ENCODE data around the gene ZNF420.
A peak's percentile ranks its signal among the peaks of the same experiment; 100 is the strongest.
"Not testable (repeated sequence)": the region's sequence is repeated elsewhere in the genome, so short reads cannot be mapped to it uniquely, and the experiment has no call there.

Gene ZNF420

DNA sequence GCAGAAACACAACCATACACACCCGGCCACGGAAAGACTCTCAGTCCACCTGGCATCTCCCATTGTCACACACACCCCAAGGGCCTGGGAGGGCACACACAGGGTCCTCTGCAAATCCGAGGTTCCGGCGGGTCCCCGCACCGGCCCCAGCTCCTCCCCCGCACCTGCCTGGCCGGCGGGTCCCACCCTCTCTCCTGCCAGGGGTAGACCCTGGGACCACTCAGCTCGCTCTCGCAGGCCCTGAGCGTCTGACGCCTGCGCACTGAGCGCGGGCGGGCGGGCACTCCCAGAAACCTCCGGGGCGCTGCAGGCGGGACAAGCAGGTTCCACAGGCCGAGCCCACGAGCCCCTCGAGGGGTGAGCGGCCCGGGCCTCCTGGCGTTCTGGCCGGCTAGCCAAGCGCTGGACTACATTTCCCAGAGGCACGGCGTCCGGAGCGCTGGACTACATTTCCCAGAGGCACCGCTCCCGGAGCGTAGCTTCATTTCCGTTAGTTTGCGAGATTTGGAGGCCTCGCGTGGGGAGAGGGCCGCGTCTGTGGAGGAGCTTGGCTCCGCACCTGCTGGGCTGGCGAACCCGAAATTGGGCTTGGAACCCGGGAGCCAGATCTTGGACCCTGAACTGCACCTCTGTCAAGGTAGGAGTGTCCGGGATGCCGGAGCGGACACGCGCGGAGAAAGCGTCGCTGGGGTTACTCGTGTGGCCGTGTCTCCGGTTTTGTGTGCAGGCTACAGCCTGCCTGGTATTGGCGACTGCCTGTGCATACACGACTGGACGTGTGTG is at the start of gene ZNF420:
Gene ZNF420, plus strand, starts transcription at position 500 of the 783 bp plus-strand sequence. CDS start 10,686 bp downstream, outside the sequence.
- DNase-seq = peak; percentile 95

DNA sequence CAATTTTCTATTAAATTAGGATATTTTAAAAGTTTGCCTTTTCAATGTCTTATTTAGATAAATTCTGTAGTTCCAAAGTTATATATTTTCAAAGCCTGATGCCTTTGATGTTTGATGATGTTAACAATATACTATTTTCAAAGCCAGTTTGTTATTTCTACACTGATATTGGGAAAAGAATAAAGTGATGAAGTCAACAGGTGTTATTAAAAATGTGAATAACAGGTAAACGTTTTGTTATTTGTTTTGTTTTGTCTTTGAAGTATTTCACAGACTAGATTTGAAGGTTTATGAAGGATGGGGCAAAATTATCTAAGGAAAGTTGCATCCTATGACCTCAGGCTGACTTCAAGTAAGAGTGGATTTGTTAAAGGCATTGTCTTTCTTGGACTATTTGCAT is 33.1 kb upstream of the ZNF420 start:
- DNase-seq = no peak

DNA sequence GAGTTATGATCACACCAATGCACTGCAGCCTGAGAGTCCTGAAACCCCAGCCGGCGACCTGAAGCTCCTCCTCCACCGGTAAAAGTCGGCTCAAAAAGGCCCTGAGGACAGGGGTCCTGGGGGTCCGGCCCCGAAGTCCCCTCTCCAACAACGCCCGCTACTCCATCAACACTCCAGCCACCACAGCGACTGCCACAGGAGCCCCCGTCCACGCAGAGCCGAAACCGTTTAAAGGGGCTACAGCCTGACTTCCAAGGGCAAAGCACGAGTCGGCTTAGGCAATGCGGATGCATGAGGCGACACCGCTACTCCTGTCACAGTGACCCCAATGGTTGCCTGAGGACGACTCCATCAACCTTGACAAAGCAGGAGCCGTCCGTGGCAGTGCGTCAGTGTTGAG is 22.9 kb upstream of the ZNF420 start:
- DNase-seq = no peak

DNA sequence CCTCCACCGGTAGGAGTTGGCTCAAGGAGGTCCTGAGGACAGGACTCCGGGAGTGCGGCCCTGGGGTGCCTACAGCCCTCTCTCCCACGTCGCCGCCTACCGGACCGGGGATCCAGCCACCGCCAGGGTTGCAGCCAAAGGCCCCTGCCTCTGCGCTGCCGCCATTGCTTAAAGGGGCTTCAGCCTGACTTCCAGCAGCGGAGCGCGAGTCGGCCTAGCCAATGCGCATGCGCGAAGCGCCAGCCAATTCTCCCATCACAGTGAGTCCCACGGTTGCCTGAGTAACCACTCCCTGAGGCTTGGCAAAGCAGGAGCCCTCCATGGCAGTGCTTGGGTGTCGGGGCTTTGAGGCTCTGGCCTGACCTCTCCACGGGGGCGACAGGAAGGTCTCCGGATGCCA is 21.5 kb upstream of the ZNF420 start:
- DNase-seq = no peak

DNA sequence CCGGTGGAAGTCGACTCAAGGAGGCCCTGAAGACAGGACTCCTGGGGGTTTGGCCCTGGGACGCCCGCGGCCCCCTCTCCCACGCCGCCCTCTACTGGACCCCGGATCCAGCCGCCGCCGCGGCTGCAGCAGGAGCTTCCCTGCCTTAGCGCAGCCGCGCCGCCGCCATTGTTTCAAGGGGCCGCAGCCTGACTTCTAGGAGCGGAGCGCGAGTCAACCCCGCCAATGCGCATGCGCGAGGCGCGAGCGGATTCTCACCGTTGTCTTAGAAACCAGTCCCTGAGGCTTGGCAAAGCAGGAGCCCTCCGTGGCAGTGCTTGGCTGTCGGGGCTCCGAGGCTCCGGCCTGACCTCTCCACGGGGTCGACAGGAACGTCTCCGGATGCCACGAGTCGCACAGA is 19.1 kb upstream of the ZNF420 start:
- DNase-seq = no peak

DNA sequence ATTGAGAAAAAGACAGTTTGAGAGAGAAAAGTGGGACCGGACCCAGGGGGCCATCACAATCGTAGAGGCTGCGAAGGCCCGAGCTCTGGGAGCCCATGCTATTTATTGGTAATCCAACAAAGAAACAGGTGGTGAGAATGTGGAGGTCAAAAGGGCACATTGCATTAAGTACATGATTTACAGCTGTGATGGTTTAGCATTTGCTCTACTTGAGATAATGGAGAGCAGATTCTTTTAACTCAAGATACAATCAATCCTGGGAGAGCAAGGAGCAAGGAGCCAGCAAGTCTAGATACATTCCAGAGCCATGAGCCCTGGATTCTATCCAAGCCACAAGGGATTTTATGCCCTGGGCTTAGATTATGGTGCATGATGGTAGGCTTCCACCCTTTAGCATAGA is 13.3 kb upstream of the ZNF420 start:
- DNase-seq = not testable (repeated sequence)

DNA sequence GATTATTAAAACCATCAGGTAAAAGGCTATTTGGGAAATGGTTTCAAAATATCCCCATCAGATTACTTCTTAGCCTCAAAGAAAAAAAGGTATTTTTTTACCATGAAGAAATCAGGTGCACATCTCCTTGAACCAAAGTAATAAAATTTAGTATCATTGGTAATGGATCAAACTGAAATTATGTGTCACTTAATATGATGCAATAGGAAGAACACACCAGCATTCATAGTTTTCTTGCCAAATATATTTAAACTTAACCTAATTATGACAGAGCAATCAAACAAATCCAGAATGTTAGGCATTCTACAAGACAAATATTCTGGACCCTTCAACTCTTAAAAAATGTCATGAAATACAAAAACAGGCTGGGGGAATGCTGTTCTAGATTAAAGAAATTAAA is 4.1 kb upstream of the ZNF420 start:
- no peak for DNase-seq

DNA sequence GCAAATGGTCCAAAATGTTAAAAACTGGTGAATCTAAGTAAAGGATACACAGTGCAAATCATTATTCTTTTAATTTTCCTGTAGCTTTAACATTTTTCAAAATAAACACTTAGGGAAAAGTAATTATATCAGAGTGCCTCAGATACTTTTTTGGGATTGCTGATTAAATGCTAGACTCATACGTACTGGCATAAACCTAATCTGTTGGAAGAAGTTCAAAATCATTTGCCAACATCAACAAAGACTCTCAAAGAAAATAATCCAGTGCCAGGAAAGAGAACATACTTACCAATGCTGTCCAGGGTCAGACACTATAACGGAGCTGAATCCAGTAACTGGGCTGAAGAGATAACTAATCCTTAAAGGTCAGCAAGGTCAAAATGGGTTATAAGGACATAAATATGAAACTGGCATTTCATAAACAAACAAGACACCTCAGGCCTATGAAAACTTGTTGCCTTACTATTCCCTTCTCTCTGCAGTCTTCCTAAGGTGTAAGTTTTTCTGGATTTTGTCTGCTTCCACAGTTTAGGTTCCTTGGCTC is 3.3 kb upstream of the ZNF420 start:
- no peak for DNase-seq

DNA sequence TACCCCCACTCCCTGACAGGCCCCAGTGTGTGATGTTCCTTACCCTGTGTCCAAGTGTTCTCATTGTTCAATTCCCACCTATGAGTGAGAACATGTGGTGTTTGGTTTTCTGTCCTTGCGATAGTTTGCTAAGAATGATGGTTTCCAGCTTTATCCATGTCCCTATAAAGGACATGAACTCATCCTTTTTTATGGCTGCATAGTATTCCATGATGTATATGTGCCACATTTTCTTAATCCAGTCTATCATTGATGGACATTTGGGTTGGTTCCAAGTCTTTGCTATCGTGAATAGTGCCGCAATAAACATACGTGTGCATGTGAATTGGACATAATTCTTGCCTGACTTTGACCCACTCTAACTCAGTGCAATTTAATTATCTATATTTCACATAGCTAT is 1.7 kb upstream of the ZNF420 start:
- not testable (repeated sequence) for DNase-seq

DNA sequence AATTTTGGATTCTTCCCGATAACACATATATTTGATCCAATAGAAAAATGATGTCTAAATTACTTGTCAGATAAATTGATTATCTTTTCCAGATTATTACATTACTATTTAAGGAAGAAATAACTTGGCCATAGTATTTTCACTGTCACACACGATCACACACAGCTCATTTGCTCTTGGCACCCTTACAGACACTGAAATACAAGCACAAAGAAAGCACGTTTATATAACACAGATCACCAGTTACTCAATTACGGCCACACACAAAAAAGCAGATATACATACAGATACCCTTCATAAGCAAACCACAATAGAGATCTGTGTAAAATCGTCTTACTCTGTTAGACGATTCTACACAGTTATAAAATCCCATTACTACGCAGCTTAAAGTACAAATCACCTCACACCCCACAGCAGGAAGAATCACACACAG is 716 bp upstream of the ZNF420 start:
- no peak for DNase-seq

DNA sequence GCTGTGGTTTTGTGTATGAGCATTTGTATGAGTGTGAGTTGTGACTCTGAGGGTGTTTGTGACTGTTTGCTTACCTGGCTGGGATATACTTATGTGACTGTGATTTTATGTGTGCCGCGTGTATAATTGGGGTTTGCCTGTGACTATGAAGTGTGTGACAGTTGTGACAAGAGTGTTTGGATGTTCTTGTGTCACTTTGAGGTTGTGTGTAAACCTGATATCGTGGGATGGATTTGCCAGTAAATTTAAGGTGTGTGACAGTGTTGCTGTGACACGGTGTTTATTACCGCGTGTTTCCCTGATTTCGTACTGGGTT is 442 bp downstream of the ZNF420 start:
- DNase-seq = no peak

DNA sequence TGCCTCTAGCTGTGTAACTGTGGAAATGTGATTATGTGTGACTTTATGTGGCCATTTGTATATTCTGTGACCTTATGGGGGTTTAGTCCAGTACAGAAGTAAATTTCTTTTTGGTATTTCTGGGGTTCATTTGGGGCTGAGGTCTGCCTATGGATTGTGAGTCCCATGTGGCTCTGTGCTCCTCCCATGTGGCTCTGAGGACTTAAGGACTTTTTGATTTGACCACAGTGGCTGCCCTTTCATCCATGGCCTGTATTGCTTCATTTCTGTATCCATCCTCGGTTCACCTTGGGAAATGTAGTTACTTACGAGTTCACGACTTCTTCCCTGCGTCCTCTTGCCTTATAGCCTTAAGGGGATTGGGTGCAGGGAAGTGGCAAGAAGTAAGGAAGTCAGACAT is 1.0 kb downstream of the ZNF420 start:
- no peak for DNase-seq

DNA sequence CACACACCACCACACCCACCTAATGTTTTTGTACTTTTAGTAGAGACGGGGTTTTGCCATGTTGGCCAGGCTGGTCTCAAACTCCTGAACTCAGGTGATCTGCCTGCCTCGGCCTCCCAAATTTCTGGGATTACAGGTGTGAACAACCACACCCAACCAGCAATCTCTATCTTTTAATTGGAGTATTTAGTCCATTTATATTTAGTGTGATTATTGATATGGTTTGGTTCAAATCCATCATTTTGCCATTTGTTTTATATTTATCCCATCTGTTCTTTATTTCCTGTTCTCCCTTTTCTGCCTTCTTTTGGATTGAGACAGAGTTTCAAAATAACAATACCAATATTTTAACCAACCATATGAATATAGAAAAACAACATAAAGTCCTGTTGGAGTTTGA is 4.1 kb downstream of the ZNF420 start:
- DNase-seq = no peak

DNA sequence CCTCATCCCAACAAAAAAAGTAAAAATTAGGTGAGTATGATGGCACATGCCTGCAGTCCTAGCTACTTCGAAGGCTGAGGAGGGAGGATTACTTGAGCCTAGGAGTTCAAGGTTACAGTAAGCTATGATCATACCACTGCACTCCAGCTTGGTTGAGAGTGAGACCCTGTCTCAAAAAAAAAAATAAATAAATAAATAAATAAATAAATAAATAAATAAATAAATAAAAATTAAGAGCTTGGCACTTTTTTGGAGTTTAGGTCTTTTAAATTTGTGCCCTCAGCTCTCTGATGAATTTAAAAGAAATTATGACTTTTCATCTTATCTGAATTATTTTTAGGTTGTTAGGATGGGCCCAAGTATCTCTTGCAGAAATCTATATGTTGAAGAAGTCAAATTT is 8.9 kb downstream of the ZNF420 start:
- no peak for DNase-seq

DNA sequence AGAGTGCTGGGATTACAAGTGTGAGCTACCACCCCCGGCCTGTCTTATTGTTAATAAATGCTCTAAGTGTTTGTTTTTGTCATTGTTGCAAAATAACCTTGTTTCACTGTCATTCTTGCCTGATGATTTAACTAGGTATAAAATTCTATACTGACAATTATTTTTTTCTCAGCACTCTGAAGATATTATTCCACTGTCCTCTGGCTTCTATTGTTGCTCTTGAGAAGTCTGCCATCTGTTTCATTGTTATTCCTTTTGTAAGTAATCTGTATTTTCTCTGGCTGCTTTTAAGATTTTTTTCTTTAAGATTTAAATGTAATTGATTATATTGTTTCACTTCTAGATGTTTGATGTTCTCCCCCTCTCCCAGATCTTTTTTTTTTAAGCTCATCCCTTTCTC is 17.6 kb downstream of the ZNF420 start:
- no peak for DNase-seq

DNA sequence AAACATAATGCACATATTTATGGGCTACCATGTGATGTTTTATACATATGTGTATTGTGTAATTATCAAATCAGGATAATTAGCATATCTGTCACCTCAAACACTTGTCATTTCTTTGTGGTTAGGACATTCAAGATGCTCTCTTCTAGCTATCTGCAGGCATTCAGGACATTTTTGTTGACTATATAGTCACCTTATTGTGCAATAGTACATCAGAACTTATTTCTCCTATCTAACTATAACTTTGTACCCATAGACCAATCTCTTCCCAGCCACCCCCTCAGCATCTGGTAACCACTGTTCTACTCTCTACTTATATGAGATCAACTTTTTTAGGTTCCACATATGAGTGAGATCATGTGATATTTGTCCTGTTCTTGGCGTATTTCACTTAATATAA is 20.3 kb downstream of the ZNF420 start:
- no peak for DNase-seq

DNA sequence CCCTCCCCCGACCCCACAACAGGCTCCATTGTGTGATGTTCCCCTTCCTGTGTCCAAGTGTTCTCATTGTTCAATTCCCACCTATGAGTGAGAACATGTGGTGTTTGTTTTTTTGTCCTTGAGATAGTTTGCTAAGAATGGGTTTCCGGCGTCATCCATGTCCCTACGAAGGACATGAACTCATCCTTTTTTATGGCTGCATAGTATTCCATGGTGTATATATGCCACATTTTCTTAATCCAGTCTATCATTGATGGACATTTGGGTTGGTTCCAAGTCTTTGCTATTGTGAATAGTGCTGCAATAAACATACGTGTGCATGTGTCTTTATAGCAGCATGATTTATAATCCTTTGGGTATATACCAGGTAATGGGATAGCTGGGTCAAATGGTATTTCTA is 25.9 kb downstream of the ZNF420 start:
- DNase-seq = not testable (repeated sequence)

DNA sequence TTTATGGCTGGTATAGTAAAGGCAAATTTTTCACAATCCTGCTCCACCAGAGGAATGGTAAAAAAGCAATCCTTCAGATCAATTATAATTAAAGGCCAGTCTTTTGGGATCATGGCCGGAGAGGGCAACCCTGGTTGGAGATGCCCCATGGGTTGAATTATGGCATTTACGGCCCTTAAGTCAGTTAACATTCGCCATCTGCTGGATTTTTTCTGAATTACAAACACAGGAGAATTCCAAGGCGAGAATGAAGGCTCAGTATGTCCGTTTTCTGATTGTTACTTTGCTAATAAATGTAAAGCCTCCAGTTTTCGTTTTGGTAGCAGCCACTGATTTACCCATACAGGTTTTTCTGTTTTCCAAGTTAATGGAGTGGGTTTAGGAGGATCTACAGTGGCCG is 33.5 kb downstream of the ZNF420 start:
- not testable (repeated sequence) for DNase-seq

DNA sequence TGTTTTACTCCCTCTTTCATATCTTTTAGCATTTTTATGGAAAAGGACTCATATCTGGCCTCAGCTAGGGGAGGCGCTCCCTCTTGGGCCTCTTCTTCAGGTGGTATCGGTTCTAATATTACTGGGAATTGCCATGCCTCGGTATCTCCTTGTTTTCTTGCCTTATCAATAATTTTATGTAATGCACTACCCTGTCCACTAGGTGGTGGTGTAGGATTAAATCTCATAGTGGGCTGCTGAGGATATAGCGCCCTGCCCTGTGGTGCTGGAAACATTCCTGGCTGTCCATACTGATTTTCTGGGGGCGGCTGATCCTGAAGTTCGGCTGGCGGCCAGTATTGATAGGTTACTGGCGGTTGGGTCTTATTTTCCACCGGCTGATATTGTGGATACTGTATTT is 35.8 kb downstream of the ZNF420 start:
- no peak for DNase-seq

DNA sequence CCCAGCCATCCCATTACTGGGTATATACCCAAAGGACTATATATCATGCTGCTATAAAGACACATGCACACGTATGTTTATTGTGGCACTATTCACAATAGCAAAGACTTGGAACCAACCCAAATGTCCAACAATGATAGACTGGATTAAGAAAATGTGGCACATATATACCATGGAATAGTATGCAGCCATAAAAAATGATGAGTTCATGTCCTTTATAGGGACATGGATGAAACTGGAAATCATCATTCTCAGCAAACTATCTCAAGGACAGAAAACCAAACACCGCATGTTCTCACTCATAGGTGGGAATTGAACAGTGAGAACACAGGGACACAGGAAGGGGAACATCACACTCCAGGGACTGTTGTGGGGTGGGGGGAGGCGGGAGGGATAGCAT is 43.9 kb downstream of the ZNF420 start:
- not testable (repeated sequence) for DNase-seq

DNA sequence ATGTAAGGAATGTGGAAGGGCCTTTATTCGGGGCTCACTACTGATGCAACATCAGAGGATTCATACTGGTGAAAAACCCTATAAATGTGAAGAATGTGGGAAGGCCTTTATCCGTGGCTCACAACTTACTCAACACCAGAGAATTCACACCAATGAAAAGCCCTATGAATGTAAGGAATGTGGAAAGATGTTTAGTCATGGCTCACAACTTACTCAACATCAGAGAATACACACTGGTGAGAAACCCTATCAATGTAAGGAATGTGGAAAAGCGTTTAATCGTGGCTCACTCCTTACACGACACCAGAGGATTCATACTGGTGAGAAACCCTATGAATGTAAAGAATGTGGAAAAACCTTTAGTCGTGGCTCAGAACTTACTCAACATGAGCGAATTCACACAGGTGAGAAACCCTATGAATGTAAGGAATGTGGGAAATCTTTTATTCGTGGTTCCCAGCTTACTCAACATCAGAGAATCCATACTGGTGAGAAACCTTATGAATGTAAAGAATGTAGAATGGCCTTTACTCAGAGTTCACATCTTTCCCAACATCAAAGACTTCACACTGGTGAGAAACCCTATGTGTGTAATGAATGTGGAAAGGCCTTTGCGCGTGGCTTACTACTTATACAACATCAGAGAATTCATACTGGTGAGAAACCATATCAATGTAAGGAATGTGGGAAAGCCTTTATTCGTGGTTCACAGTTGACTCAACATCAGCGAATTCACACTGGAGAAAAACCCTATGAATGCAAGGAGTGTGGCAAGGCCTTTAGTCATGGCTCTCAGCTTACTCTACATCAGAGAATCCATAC is 50.0 kb downstream of the ZNF420 start:
- no peak for DNase-seq

DNA sequence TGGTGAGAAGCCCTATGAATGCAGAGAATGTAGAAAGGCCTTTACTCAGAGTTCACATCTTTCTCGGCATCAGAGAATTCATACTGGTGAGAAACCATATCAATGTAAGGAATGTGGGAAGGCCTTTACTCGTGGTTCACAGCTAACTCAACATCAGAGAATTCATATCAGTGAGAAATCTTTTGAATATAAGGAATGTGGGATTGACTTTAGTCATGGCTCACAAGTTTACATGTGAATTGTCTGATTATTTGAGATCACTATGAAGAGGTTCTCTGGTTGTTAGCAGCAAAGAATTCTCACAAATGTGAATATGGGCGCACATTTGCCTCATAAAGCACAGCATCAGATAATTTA is 50.6 kb downstream of the ZNF420 start:
- DNase-seq = no peak

DNA sequence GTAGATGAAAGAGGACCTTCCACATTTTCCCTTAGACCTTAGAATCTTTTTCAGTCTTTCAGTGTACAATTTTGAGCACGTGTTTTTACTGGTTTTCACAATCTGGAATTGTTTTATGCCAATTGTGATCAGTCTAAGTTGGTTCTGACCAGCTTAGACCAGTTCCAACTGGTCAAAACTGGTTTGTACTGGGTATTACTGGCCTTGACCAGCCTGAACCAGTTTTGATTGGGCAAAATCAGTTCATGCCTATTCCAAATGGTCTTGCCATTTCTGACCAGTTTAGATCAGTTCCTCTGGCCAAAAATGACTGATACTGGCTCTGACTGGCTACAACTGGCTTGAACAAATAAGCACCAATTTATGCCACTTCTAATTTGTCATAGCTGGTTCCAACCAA is 57.9 kb downstream of the ZNF420 start:
- no peak for DNase-seq

DNA sequence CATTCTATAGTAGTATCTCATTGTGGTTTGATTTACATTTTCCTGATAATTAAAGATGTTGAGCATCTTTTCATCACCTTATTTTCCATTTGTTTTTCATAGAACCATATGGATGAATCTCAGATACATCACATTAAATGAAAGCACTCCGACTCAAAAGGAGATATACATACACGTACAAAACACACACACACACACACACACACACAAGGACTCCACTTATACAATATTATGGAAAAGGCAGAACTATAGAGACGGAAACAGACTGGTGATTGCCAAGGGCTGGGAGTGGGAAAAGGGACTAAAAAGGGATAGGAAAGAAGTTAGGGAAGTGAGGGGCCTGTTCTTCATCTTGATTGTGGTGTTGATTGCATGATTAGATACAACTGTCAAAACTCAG is 70.0 kb downstream of the ZNF420 start:
- no peak for DNase-seq
